NCI-H2196 treated with DMSO at 0.1 percent for 48 hours (cell line): Measurements from ENCODE around the gene RASSF1.

ENCODE experiments used
- DNase-seq: peaks from one replicate; lab custom pipeline; 2025; ENCODE audit not compliant: unreplicated experiment; lab: John Stamatoyannopoulos, UW

RASSF1 gene, protein sequence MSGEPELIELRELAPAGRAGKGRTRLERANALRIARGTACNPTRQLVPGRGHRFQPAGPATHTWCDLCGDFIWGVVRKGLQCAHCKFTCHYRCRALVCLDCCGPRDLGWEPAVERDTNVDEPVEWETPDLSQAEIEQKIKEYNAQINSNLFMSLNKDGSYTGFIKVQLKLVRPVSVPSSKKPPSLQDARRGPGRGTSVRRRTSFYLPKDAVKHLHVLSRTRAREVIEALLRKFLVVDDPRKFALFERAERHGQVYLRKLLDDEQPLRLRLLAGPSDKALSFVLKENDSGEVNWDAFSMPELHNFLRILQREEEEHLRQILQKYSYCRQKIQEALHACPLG

DNA sequence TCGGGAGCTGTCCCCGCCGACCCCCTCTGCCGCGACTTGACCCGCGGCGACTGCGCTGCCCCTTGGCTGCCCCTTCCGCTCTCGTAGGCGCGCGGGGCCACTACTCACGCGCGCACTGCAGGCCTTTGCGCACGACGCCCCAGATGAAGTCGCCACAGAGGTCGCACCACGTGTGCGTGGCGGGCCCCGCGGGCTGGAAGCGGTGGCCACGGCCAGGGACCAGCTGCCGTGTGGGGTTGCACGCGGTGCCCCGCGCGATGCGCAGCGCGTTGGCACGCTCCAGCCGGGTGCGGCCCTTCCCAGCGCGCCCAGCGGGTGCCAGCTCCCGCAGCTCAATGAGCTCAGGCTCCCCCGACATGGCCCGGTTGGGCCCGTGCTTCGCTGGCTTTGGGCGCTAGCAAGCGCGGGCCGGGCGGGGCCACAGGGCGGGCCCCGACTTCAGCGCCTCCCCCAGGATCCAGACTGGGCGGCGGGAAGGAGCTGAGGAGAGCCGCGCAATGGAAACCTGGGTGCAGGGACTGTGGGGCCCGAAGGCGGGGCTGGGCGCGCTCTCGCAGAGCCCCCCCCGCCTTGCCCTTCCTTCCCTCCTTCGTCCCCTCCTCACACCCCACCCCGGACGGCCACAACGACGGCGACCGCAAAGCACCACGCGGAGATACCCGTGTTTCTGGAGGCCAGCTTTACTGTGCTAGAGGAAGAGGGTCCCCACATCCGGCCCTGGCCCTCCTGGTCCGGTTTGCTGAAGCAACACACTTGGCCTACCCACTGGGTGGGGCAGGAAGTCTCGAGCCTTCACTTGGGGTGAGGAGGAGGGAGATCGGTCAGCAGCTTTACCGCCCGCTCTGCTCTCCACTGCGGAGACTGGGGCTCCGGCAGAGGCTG is at the start of gene RASSF1:
RASSF1 (minus strand) TSS at position 389 of the 882 bp plus-strand sequence; CDS start at position 358, 31 bp downstream.
- DNase-seq, result no peak

- no peak for DNase-seq
Observed at GRCh38 chr3:50389414-50389767, 48.8 kb upstream of the RASSF1 start.

- DNase-seq, result no peak
Observed at GRCh38 chr3:50388720-50389413, 48.2 kb upstream of the RASSF1 start.

DNA sequence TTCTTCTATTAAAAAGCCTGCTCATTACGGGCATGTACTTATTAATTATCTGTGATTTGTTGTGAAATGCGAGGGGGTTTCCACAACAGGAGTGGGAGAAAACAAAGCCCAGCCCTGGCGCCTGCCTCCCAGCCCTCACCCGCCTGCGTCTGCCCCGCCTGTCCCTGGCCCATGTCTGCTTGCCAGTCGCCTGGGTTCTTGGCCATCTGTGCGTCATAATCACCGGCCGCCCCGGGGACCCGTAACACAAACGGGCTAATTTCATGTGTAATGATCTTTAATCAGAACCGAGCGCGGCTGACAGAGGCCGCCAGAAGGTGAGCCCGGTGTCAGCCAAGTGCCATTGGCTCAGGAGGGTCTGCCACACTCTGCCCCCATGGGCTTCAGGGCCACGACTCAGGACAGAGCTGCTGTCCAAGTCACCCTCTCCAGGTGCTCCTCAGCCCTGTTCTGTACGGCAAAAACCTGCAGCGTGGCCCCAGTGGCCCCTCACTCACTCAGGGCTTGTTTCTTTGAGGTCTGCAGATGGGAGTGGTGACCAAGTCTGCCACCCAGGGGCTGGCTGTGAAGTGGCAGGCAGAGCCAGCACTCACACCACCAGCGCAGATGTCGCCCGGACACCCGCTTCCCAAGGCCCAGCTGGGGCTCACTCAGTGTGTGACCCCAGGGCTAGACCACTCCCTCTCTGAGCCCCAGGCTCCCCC is 47.5 kb upstream of the RASSF1 start:
- DNase-seq, result no peak

- no peak for DNase-seq
Observed at GRCh38 chr3:50385754-50386153, 45.1 kb upstream of the RASSF1 start.

DNA sequence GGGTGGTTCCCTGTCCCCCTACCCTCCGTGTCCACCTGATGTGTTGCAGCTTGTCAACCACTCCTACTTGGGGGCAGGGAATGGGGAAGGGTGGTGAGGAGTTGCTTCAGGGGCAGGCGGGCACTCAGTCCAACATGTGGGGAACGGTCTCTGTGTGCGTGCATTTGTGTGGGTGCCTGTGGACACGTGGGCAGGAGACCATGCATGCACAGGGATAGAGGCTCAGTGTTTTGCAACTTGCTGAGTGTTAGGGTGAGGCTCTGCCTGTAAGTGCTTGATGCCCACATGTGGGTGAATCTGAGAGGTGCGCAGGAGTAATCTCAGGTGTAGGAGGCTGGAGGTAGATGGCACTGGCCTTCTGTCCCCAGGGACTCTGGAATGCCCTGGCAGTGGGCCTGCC is 43.1 kb upstream of the RASSF1 start:
- no peak for DNase-seq

DNA sequence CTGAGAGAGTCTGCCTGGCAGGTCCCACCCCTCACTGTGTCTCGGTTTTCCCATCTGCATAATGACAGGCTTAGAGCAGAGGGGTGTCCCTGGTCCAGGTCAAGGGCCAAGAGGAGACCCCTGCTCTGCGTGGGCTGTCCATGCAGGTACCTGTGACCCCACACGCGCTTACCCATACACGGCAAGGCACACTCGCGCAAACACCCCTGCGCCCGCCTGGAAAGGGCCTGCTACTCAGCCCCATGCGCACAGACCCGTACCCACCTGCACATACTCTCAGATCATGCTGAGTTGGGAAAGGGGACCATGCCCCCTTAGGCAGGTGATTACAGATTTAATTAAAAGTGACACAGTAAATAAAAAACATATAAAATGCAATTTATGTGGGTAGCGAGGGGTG is 42.1 kb upstream of the RASSF1 start:
- DNase-seq, result no peak

GRCh38 chr3:50381383-50381782 is 40.7 kb upstream of the RASSF1 start:
- no peak for DNase-seq

GRCh38 chr3:50380405-50381085 is 39.9 kb upstream of the RASSF1 start:
- DNase-seq, result no peak

DNA sequence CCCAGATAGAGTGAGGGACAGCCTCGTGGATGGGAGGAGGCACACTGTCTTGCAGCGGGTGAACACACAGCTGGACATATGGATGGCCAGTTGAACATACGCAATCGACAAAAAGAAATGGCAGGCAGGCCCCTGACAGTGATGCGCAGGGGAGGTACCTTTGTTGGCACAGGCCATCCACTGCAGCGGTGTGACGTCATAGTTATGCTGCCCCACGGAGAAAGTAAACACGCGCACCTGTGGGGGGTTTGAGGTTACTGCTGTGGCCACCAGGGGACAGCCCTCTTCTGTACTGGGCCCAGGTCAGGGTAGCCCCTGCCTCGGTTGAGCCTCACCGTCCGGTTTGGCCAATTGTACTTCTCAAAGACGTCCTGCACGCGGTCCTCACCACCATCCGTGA is 38.1 kb upstream of the RASSF1 start:
- no peak for DNase-seq

GRCh38 chr3:50378024-50378423 is 37.4 kb upstream of the RASSF1 start:
- no peak for DNase-seq

GRCh38 chr3:50375258-50375931 is 34.8 kb upstream of the RASSF1 start:
- no peak for DNase-seq

DNA sequence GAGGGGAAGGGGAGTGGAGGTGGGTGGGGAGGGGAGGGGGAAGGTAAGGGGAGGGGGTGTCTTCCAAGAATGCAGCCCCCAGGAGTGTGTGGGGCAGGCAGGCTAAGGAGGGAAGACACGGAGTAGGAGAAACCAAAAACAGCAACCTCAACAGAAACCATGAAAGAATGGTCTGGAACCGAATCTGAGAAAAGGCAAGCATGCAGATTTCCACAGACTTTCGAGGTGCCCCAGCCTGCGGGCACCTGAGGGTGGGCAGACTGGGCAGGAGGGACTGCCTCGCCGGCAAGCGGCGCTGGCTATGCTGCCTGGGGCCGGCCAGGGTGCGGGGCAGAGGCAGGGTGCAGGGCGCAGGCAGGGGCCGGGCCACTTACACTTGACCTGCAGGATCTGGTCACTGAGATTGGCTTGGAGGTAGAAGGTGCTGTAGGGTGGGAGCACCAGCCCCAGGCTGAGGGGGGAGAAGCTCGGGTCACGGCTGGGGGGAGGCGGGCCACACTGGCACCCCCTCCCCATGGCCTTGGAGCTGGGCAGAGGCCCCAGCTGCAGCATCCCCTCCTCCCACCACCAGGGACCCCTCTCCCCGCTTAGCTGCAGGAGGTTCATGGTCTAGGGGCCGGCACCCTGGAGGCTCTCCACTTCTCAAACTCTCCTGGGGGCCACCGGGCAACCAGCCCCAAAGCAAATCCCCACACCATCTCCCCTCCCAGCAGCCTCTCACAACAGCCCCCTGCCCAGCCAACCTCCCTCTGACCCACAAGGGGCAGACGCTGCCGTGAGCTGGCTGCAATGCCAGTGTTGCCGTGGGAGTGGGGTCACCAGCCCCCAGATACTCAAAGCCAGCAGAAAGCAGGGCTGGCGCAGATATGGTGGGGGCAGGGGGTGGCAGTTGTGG is 34.0 kb upstream of the RASSF1 start:
- DNase-seq, result no peak

DNA sequence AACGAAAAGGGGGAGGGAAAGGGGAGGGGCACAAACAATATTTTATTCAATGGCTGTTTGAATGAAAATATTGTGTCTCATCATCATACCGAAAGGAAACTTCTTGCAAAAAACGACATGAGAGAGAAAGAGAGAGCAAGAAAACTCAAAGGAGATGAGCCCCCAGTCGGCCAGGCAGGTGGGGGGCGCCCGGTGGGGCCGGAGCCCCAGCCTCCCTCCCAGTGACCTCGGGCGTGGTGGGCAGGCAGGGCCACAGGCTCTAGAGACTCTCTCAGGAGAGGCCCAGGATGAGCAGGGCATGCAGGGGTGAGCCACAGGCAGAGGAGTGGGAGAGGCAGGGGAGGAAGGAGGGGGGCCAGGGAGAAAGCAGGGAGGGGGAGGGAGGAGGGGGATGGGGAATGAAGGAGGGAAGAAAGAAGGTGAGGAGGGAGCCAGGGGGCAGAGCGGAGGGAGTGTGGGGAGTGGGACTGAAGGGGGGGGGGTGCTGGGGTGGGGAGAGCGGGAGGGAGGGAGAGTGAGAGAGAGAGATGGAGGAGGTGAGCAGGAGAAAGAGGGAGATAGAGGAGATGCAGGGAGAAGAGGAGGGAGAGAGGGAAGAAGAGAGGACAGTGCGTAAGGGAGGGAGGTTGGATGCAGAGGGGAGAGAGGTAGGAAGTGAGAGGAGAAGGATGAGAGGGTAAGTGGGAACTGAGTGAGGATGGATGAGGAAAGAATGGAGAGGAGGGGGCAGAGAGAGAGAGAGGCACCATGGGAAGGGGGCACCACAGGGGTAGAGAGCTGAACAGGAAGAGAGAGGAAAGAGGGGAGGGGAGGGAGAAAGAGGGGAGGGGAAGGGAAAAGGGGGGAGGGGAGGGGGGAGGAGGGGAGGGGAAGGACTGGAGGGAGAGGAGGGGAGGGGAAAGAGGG is 32.8 kb upstream of the RASSF1 start:
- DNase-seq, result no peak

- no peak for DNase-seq
Observed at GRCh38 chr3:50372349-50372748, 31.7 kb upstream of the RASSF1 start.

DNA sequence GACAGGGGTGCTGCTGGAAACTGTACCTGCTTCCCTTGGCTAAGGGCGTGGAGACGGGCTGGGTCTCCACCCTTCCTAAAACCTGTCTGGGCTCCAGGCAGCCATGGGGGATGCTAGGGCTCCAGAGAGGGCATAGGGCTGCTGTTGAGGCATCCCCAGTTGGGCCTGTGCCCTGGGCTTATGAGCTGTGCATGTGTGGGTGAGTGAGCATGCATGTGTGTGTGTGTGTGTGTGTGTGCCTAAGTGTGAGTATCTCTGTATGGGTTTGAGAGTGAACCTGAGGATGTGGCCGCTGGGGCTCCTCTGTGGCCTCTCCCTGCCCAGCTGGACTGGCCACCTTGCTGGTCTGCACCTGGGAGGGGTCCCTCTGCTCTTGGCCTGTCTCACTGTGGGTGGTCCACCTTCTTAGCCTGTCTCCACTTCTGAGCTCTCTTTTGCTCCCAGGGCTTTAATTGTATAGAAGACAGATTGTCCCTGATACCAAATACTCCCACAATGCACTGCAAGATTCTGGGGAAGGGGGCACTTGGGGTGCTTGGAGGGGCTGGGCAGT is 30.6 kb upstream of the RASSF1 start:
- DNase-seq, result no peak

- DNase-seq, result no peak
Observed at GRCh38 chr3:50370594-50370993, 30.0 kb upstream of the RASSF1 start.
